Testis (tissue), 3 donors: ENCODE measurements around the gene NCKAP5. TPM values are rescaled to one million over a fixed set of nuclear protein-coding genes. Genes with fewer than 3 reads are reported as not detected.

Experiments
- DNase-seq: peaks from one replicate; pipeline ENCODE4 v3.0.0-alpha.2; 2019
- H3K27ac ChIP-seq, 2 donors: fragments of 200-600 bp; sonication (generic); one replicate each; pipeline ENCODE4 v1.5.1; 2019
- H3K27me3 ChIP-seq: fragments of 200-600 bp; sonication (generic); one replicate; pipeline ENCODE4 v1.5.1; 2019
- H3K36me3 ChIP-seq: fragments of 200-600 bp; sonication (generic); one replicate; pipeline ENCODE4 v1.5.1; 2017; ENCODE audit warnings: low read depth; ENCODE audit errors: missing control alignments
- H3K4me1 ChIP-seq: fragments of 200-600 bp; sonication (generic); one replicate; pipeline ENCODE4 v1.5.1; 2019
- H3K4me3 ChIP-seq, 2 donors: fragments of 200-600 bp; sonication (generic); one replicate each; pipeline ENCODE4 v1.5.1; 2017 to 2019
- H3K9me3 ChIP-seq: fragments of 200-600 bp; sonication (generic); one replicate; pipeline ENCODE4 v1.5.1; 2017
- CTCF ChIP-seq, 3 experiments: fragments of 450-650 bp in 2 of 3; fragments of 200-600 bp in 1 of 3; sonication (generic) in 1 of 3; IDR thresholded peaks; one replicate each; pipeline ENCODE4 v1.5.1; 2016 to 2019; ENCODE audit warnings: antibody characterized with exemption in 3 of 3, mild to moderate bottlenecking in 2 of 3, moderate library complexity in 1 of 3
- POLR2A ChIP-seq: fragments of 450-650 bp; IDR thresholded peaks from one replicate; pipeline ENCODE4 v1.6.1; 2017; ENCODE audit warnings: antibody characterized with exemption, mild to moderate bottlenecking, moderate library complexity
- WGBS, 2 donors: methylation state at CpG; one replicate each; pipeline ENCODE4 v1.1.5; 2018; 5-methylcytosine and 5-hydroxymethylcytosine counted together
- intact Hi-C: fragments of 100-400 bp; cut with DNase I; formaldehyde crosslinking; loops from one replicate; pipeline ENCODE4 v1.15.1; 2023; ENCODE audit warnings: low total_unique reads
- polyA plus RNA-seq: library from polyadenylated mRNA; stranded (reverse); fragments of 350-450 nt; fragmentation: Illumina TruSeq; extraction: RNeasy Lipid Tissue Mini Kit (QIAGEN cat#74804); gene quantifications from one replicate; pipeline ENCODE4 v1.2.3, GENCODE V29; 2014; ENCODE audit warnings: low read depth, low replicate concordance; ENCODE audit not compliant: insufficient read depth
- total RNA-seq, 2 donors: library from RNA; depleted of rRNA; stranded (reverse); fragments of >200 nt; gene quantifications; one replicate each; pipeline ENCODE4 v1.2.3, GENCODE V29; 2016

Gene NCKAP5
- total and polyA plus RNA-seq, 3 donors from 2014 or later = 3.0 to 7.6 (median 6.3) TPM

- H3K4me1 ChIP-seq = peaks cover 25% of the 10 kb centered on the region
- intact Hi-C loops = no loop called here
- WGBS, 2 donors = 2 to 5% methylated on average over 17 to 76 of the region's 80 CpGs
- TF ChIP-seq CTCF (IDR thresholded peaks at IDR 0.05) (no peak), POLR2A (no peak)
- no peak overlapping the region for H3K27ac ChIP-seq
- H3K9me3 ChIP-seq = no peaks in the 10 kb centered on the region
- peak overlapping the region in 1 of 2 donors; percentile 21 for H3K4me3 ChIP-seq
- no peaks in the 10 kb centered on the region for H3K36me3 ChIP-seq
- no peaks in the 10 kb centered on the region for H3K27me3 ChIP-seq
- DNase-seq = no peak
Measured at GRCh38 chr2:132668987-132669907, 899.0 kb downstream of the NCKAP5 start.

DNA sequence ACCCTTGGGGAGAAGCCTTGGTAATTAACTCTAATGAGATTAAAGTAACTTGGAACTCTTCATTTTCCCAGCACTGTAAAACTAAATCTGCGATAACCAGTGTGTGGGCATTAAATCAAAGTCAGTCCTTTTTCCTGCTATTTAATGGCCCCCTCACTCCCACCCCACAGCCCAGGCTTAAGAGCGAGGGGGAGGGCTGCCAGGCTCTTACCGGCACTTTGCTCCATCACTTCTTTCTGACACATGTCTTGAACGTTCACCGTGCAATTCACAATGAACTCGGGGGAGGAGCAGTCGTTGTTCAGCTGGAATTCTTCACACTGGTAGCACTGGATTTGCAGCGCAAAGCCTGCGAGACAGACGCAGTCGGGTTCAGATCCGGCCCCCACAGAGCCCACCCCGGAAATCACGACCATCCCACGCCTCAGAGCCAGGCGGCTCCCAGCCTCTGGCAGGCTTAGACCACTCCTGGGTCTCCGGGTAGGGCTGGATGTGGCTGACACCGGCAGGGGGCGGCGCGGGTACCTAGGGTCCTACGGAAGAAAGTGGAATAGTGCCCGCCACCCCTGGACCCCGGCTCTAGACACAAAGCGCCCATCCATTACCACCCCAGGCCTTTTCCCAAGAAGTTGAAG, 900.0 kb downstream of the NCKAP5 start:
- no peak for TF ChIP-seq CTCF (IDR thresholded peaks at IDR 0.05)
- no peak for TF ChIP-seq POLR2A
- H3K27me3 ChIP-seq = no peaks in the 10 kb centered on the region
- no peaks in the 10 kb centered on the region for H3K36me3 ChIP-seq
- no peak overlapping the region for H3K4me3 ChIP-seq
- H3K9me3 ChIP-seq = no peaks in the 10 kb centered on the region
- intact Hi-C loops = no loop called here
- DNase-seq = no peak
- H3K4me1 ChIP-seq = peaks cover 25% of the 10 kb centered on the region
- 15 to 23% methylated on average over 6 to 22 of the region's 25 CpGs for WGBS, 2 donors
- no peak overlapping the region for H3K27ac ChIP-seq

- no peak for DNase-seq
- Histone ChIP-seq H3K9me3 (no peaks in the 10 kb centered on the region), H3K27ac (no peak overlapping the region), H3K4me3 (no peak overlapping the region), H3K4me1 (peaks cover 25% of the 10 kb centered on the region), H3K36me3 (no peaks in the 10 kb centered on the region), H3K27me3 (no peaks in the 10 kb centered on the region)
- TF ChIP-seq POLR2A = no peak
- TF ChIP-seq CTCF (IDR thresholded peaks at IDR 0.05) = no peak
- 50 to 63% methylated on average over 1 of the region's 1 CpG for WGBS, 2 donors
- intact Hi-C loops = no loop called here
Measured at GRCh38 chr2:132667706-132668105, 900.6 kb downstream of the NCKAP5 start.

- no peak for TF ChIP-seq CTCF (IDR thresholded peaks at IDR 0.05)
- TF ChIP-seq POLR2A = no peak
- no peak overlapping the region for H3K4me3 ChIP-seq
- H3K27me3 ChIP-seq = no peaks in the 10 kb centered on the region
- WGBS, 2 donors = 94 to 95% methylated on average over 4 of the region's 4 CpGs
- H3K27ac ChIP-seq = no peak overlapping the region
- H3K9me3 ChIP-seq = no peaks in the 10 kb centered on the region
- intact Hi-C loops = no loop called here
- peaks cover 20% of the 10 kb centered on the region for H3K4me1 ChIP-seq
- H3K36me3 ChIP-seq = no peaks in the 10 kb centered on the region
- no peak for DNase-seq
Measured at GRCh38 chr2:132665401-132666140, 902.7 kb downstream of the NCKAP5 start.
